Endothelial cell of umbilical vein (primary cell): ENCODE data around the gene SPPL2C.

Source experiments
- CTCF ChIP-seq, 2 donors: IDR thresholded peaks; 1 replicate in 1 of 2; 2 replicates in 1 of 2; pipeline ENCODE4 v1.5.1; 2011; ENCODE audit warnings: low read length in 2 of 2, mild to moderate bottlenecking in 2 of 2, moderate library complexity in 2 of 2, control low read depth in 1 of 2, inconsistent platforms in 1 of 2, low read depth in 1 of 2; ENCODE audit not compliant: insufficient read depth in 1 of 2; ENCODE audit errors: extremely low read depth in 1 of 2
- POLR2A ChIP-seq: IDR thresholded peaks from 2 replicates; pipeline ENCODE4 v1.6.1; 2012; ENCODE audit warnings: low read depth, mild to moderate bottlenecking, control low read depth, low read length
- POLR2AphosphoS5 ChIP-seq: IDR thresholded peaks from 2 replicates; pipeline ENCODE4 v1.6.1; 2012; ENCODE audit warnings: low read depth, mild to moderate bottlenecking, control low read depth, low read length, moderate library complexity; ENCODE audit not compliant: insufficient read depth

- TF ChIP-seq CTCF (IDR thresholded peaks at IDR 0.05; ENCODE audit: extremely low read depth in 1 of 2, insufficient read depth in 1 of 2, low read depth in 1 of 2, low read length in 2 of 2), result no peak
- TF ChIP-seq POLR2AphosphoS5, result no peak
- no peak for TF ChIP-seq POLR2A
Measured at GRCh38 chr17:45888392-45888791, 43.7 kb downstream of the SPPL2C start.
